Measurements from ENCODE around the gene CCL16. TPM values are rescaled to one million over a fixed set of nuclear protein-coding genes. Genes with fewer than 3 reads are reported as not detected.
A peak's percentile ranks its signal among the peaks of the same experiment; 100 is the strongest.
"Not testable (repeated sequence)": the region's sequence is repeated elsewhere in the genome, so short reads cannot be mapped to it uniquely, and the experiment has no call there.

Gene CCL16
- polyA plus RNA-seq, 2 of the 4 experiments (the other 2 are of a cell fraction) = not detected

- ChIA-PET CTCF (interaction anchor here (0.7 to 1.2 kb wide), 2 partner anchors 16 to 29 kb away, joined by 3 to 5 read pairs; partner anchors contain the start of gene CCL16), POLR2A (no interaction called here)
- no peak for DNase-seq (ENCODE audit: low read depth in 1 of 2, low spot score in 1 of 2)
- peak; percentile 35 to 38; a peak in 2 of 6 replicates for ATAC-seq
- TF ChIP-seq, protein P1, sequence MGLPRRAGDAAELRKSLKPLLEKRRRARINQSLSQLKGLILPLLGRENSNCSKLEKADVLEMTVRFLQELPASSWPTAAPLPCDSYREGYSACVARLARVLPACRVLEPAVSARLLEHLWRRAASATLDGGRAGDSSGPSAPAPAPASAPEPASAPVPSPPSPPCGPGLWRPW (IDR thresholded peaks at IDR 0.05) = no peak
- no peak for TF ChIP-seq GATA3 (IDR thresholded peaks at IDR 0.05; ENCODE audit: borderline replicate concordance)
- TF ChIP-seq, protein P2, sequence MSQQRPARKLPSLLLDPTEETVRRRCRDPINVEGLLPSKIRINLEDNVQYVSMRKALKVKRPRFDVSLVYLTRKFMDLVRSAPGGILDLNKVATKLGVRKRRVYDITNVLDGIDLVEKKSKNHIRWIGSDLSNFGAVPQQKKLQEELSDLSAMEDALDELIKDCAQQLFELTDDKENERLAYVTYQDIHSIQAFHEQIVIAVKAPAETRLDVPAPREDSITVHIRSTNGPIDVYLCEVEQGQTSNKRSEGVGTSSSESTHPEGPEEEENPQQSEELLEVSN (IDR thresholded peaks at IDR 0.05; ENCODE audit: borderline replicate concordance, low read depth) = no peak
- TF ChIP-seq, protein P3, sequence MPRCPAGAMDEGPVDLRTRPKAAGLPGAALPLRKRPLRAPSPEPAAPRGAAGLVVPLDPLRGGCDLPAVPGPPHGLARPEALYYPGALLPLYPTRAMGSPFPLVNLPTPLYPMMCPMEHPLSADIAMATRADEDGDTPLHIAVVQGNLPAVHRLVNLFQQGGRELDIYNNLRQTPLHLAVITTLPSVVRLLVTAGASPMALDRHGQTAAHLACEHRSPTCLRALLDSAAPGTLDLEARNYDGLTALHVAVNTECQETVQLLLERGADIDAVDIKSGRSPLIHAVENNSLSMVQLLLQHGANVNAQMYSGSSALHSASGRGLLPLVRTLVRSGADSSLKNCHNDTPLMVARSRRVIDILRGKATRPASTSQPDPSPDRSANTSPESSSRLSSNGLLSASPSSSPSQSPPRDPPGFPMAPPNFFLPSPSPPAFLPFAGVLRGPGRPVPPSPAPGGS (IDR thresholded peaks at IDR 0.05) = no peak
- no peak for TF ChIP-seq KDM5A (IDR thresholded peaks at IDR 0.05)
- no peak for TF ChIP-seq NPAS2 (CRISPR knock-in tag; IDR thresholded peaks at IDR 0.05; ENCODE audit: borderline replicate concordance)
- TF ChIP-seq REST (IDR thresholded peaks at IDR 0.05) = no peak
- TF ChIP-seq HOXB13 (CRISPR knock-in tag; IDR thresholded peaks at IDR 0.05; ENCODE audit: low read depth) = no peak
- TF ChIP-seq HDAC2 (IDR thresholded peaks at IDR 0.05) = no peak
- no peak for TF ChIP-seq MAZ (IDR thresholded peaks at IDR 0.05; ENCODE audit: borderline replicate concordance, low read depth, low read length)
- TF ChIP-seq, protein P4, sequence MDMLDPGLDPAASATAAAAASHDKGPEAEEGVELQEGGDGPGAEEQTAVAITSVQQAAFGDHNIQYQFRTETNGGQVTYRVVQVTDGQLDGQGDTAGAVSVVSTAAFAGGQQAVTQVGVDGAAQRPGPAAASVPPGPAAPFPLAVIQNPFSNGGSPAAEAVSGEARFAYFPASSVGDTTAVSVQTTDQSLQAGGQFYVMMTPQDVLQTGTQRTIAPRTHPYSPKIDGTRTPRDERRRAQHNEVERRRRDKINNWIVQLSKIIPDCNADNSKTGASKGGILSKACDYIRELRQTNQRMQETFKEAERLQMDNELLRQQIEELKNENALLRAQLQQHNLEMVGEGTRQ (IDR thresholded peaks at IDR 0.05) = no peak
- no peak for TF ChIP-seq CHD4 (IDR thresholded peaks at IDR 0.05; ENCODE audit: borderline replicate concordance)
- no peak for TF ChIP-seq FOSL2 (IDR thresholded peaks at IDR 0.05)
- no peak for TF ChIP-seq FOSL2 (CRISPR knock-in tag; IDR thresholded peaks at IDR 0.05)
- no peak for TF ChIP-seq POLR2A (IDR thresholded peaks at IDR 0.05; ENCODE audit: low read length)
- no peak for TF ChIP-seq SREBF2 (IDR thresholded peaks at IDR 0.05)
- TF ChIP-seq ZFP36 (IDR thresholded peaks at IDR 0.05; ENCODE audit: borderline replicate concordance, partially characterized antibody) = no peak
- TF ChIP-seq EHF (CRISPR knock-in tag; IDR thresholded peaks at IDR 0.05) = no peak
- H3K27ac ChIP-seq = no peak overlapping the region
- WGBS (ENCODE audit: missing lambda C conversion rate) = 17% methylated on average over 11 of the region's 11 CpGs
- peaks cover 11% of the 10 kb centered on the region; the same call in 2 of the 3 replicates for H3K9me3 ChIP-seq
- H3K4me1 ChIP-seq = no peaks in the 10 kb centered on the region
- FAIRE-seq = no peak
- H3K4me3 ChIP-seq = no peak overlapping the region
- H3K4me2 ChIP-seq = peak overlapping the region; percentile 29; the same call in 2 of the 3 replicates
Measured at GRCh38 chr17:35998018-35998545, 16.8 kb upstream of the CCL16 start.

- CTCF ChIA-PET = interaction anchor here (1.4 to 1.5 kb wide), 2 partner anchors 33 to 154 kb away, joined by 3 read pairs; no protein-coding TSS in a partner anchor
- H3K4me2 ChIP-seq; ATAC-seq; H3K4me1 ChIP-seq; FAIRE-seq; H3K4me3 ChIP-seq; POLR2A ChIA-PET; H3K27ac ChIP-seq; DNase-seq (ENCODE audit: low read depth in 1 of 2, low spot score in 1 of 2): not testable (repeated sequence)
- WGBS (ENCODE audit: missing lambda C conversion rate) = 50% methylated on average over 2 of the region's 2 CpGs
- H3K9me3 ChIP-seq = peaks cover 11% of the 10 kb centered on the region; the same call in 2 of the 3 replicates
Measured at GRCh38 chr17:35995346-35995745, 14.0 kb upstream of the CCL16 start.

Data from A549 (cell line).